Adrenal gland (tissue), 12 donors: Measurements from ENCODE around the gene EYA3. TPM values are rescaled to one million over a fixed set of nuclear protein-coding genes. Genes with fewer than 3 reads are reported as not detected.

ENCODE experiments used
- DNase-seq, 7 donors: peaks; one replicate each; pipeline ENCODE4 v3.0.0-alpha.2; 2019 to 2020
- H3K27ac ChIP-seq, 5 donors: fragments of 200-600 bp; sonication (generic) in 4 of 5; 1 replicate in 3 of 5; 2 replicates in 2 of 5; pipeline versions ENCODE4 v1.5.1 to v1.8.0; 2016 to 2020; ENCODE audit warnings: mild to moderate bottlenecking in 1 of 5
- H3K27me3 ChIP-seq: fragments of 200-600 bp; 2 replicates; pipeline ENCODE4 v1.8.0; 2021
- H3K36me3 ChIP-seq, 2 donors: fragments of 200-600 bp; replicated peaks in 1 of 2; 1 replicate in 1 of 2; 2 replicates in 1 of 2; pipeline versions ENCODE4 v1.5.1 to v1.8.0; 2018 to 2022
- H3K4me1 ChIP-seq, 2 donors: fragments of 200-600 bp; replicated peaks in 1 of 2; 1 replicate in 1 of 2; 2 replicates in 1 of 2; pipeline versions ENCODE4 v1.5.1 to v1.8.0; 2018 to 2021
- H3K4me3 ChIP-seq, 4 donors: fragments of 200-600 bp; sonication (generic) in 3 of 4; one replicate each; pipeline ENCODE4 v1.5.1; 2016 to 2018
- H3K9me3 ChIP-seq, 3 donors: fragments of 200-600 bp; sonication (generic) in 1 of 3; replicated peaks in 1 of 3; 1 replicate in 2 of 3; 2 replicates in 1 of 3; pipeline versions ENCODE4 v1.5.1 to v1.8.0; 2016 to 2021
- POLR2A ChIP-seq, 2 donors: fragments of 450-650 bp; IDR thresholded peaks; one replicate each; pipeline ENCODE4 v1.6.1; 2017; ENCODE audit warnings: antibody characterized with exemption in 2 of 2, mild to moderate bottlenecking in 2 of 2, moderate library complexity in 1 of 2
- WGBS, 4 donors: extraction: QIAGEN DNeasy Blood & Tissue Kit in 2 of 4; methylation state at CpG; one replicate each; pipeline versions ENCODE4 v1.1.5 to v1.1.7; 2013 to 2017; 5-methylcytosine and 5-hydroxymethylcytosine counted together
- intact Hi-C, 2 donors: fragments of 100-400 bp; cut with DNase I; formaldehyde crosslinking; loops; one replicate each; pipeline versions ENCODE4 v1.14.1 to v1.15.0; 2022 to 2023
- polyA plus RNA-seq, 3 donors: library from polyadenylated mRNA; stranded (reverse); fragments of 200-250 nt in 2 of 3; fragments of 350-450 nt in 1 of 3; fragmentation: Illumina TruSeq in 1 of 3; extraction: RNeasy Lipid Tissue Mini Kit (QIAGEN cat#74804) in 1 of 3; gene quantifications; one replicate each; pipeline ENCODE4 v1.2.3, GENCODE V29; 2013 to 2014
- total RNA-seq, 9 donors: library from RNA; depleted of rRNA in 4 of 9; stranded (reverse); fragments of >200 nt in 4 of 9; fragments of 120-200 nt in 1 of 9; fragmentation: NEBNext Ultra II Directional in 1 of 9; extraction: Animal tissue kit (Norgen Biotek cat#: 25700) in 1 of 9; gene quantifications; one replicate each; pipeline versions ENCODE4 v1.1.0 to v1.2.4, GENCODE V29; 2013 to 2023
- TF ChIP-seq, protein P1 (sequence below), 6 experiments: fragments of 450-650 bp in 4 of 6; fragments of 200-600 bp in 2 of 6; sonication (generic) in 1 of 6; IDR thresholded peaks; 1 replicate in 5 of 6; 2 replicates in 1 of 6; pipeline versions ENCODE4 v1.5.1 to v1.8.0; 2016 to 2021; ENCODE audit warnings: antibody characterized with exemption in 6 of 6, mild to moderate bottlenecking in 2 of 6, moderate library complexity in 1 of 6
- donor health status: healthy with polysubstance abuse.
- donor health status: Bipolar disorder and iron deficiency.
- donor health status: DM: yes; HTN: yes; CAD: no.
- donor health status: DM: no; HTN: no; CAD: no.
- donor health status: DM: no; HTN: no; CAD: no.
- donor health status: DM: yes; HTN: yes; CAD: no.

Gene EYA3
- total and polyA plus RNA-seq, 12 donors, result 4.3 to 28.9 (median 14.3) TPM

DNA sequence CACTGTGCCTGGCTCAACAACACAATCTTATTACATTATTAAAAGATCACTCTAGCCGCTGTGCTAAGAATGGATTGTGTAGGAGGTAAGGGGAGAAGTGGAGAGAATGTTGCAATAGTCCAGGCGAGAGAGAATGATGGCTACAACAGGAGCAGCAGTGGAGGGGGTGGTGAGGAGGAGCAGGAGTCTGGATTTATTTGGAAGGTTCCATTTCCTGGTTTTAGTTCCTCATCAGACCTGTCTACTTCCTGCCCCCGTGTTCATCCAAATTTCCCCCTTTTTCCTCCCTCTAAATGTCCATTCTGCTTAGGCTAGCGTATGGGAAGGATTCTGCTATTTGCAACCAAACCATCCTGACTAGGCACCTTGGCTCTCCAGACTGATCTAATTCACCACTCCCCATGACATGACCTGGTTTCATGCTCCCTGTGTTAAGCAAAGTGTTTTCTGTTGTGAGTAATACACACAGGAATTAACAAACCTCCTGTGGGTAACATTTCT is 35.1 kb upstream of the EYA3 start:
- no peaks in the 10 kb centered on the region for H3K9me3 ChIP-seq
- no peak overlapping the region for H3K4me3 ChIP-seq
- TF ChIP-seq, protein P1, sequence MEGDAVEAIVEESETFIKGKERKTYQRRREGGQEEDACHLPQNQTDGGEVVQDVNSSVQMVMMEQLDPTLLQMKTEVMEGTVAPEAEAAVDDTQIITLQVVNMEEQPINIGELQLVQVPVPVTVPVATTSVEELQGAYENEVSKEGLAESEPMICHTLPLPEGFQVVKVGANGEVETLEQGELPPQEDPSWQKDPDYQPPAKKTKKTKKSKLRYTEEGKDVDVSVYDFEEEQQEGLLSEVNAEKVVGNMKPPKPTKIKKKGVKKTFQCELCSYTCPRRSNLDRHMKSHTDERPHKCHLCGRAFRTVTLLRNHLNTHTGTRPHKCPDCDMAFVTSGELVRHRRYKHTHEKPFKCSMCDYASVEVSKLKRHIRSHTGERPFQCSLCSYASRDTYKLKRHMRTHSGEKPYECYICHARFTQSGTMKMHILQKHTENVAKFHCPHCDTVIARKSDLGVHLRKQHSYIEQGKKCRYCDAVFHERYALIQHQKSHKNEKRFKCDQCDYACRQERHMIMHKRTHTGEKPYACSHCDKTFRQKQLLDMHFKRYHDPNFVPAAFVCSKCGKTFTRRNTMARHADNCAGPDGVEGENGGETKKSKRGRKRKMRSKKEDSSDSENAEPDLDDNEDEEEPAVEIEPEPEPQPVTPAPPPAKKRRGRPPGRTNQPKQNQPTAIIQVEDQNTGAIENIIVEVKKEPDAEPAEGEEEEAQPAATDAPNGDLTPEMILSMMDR (IDR thresholded peaks at IDR 0.05), result no peak
- TF ChIP-seq POLR2A (IDR thresholded peaks at IDR 0.05), result no peak
- no peak for DNase-seq
- H3K27me3 ChIP-seq, result no peaks in the 10 kb centered on the region
- peak overlapping the region in 1 of 5 donors; percentile 22 for H3K27ac ChIP-seq
- intact Hi-C loops, result no loop called here
- H3K4me1 ChIP-seq, result no peaks in the 10 kb centered on the region
- H3K36me3 ChIP-seq, result no peaks in the 10 kb centered on the region
- WGBS, 4 donors, result 34 to 63% (median 55%) methylated on average over 4 of the region's 4 CpGs

DNA sequence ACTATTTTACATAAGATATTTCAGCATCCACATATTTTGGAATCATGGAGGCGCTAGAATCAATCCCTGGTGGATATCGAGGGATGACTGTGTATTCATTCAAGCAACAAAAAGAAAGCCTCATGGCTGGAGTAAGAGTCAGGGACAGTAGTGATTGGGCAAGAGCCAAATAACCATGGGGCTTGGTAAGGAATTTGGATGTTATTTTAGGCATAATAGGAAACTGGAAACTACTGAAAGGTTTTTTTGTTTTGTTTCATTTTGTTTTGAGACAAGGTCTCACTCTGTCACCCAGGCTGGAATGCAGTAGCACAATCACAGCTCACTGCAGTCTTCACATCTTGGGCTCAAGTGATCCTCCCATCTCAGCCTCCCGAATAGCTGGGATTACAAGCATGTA is 33.8 kb upstream of the EYA3 start:
- intact Hi-C loops, result no loop called here
- Histone ChIP-seq H3K27me3 (no peaks in the 10 kb centered on the region), H3K4me1 (no peaks in the 10 kb centered on the region), H3K4me3 (no peak overlapping the region), H3K36me3 (no peaks in the 10 kb centered on the region), H3K27ac (no peak overlapping the region), H3K9me3 (no peaks in the 10 kb centered on the region)
- TF ChIP-seq POLR2A (IDR thresholded peaks at IDR 0.05), result no peak
- TF ChIP-seq, protein P1 (IDR thresholded peaks at IDR 0.05), result no peak
- WGBS, 4 donors, result 69 to 82% (median 77%) methylated on average over 3 of the region's 3 CpGs
- no peak for DNase-seq

DNA sequence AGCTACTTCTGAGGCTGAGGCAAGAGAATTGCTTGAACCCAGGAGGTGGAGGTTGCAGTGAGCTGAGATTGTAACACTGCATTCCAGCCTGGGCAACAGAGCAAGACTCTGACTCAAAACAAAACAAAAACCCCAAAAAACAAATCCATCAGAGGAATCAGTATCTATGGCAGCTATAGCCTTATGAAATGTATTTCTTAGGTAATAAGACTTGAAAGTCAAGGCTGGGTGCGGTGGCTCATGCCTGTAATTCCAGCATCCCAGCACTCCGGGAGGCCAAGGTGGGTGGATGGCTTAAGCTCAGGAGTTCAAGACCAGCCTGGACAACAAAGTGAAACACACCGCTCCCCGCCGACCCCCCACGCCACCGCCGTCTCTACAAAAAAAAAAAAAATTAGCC is 31.1 kb upstream of the EYA3 start:
- intact Hi-C loops, result no loop called here

DNA sequence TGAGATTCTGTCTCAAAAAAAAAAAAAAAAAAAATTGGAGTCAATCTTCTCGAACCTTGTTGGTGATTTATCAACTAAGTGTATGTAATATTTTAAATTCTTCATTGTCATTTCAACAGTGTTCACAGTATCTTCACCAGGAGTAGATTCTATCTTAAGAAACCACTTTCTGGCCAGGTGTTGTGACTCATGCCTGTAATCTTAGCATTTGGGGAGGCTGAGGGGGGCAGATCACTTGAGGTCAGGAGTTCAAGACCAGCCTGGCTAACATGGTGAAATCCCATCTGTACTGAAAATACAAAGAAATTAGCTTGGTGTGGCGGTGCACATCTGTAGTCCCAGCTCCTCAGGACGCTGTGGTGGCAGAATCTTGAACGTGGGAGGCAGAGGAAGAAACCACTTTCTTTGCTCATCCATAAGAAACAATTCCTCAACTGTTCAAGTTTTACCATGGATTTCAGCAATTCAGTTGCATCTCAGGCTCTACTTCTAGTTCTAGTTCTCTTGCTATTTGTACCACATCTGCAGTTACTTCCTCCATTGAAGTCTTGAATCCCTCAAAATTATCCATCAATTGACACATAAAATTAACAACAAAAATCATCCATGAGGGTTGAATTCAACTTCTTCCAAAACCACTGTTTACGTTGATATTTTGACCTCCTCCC is 30.4 kb upstream of the EYA3 start:
- 73 to 81% (median 77%) methylated on average over 5 of the region's 5 CpGs for WGBS, 4 donors
- no peaks in the 10 kb centered on the region for H3K9me3 ChIP-seq
- TF ChIP-seq, protein P1 (IDR thresholded peaks at IDR 0.05), result no peak
- TF ChIP-seq POLR2A (IDR thresholded peaks at IDR 0.05), result no peak
- H3K4me1 ChIP-seq, result no peaks in the 10 kb centered on the region
- no peak overlapping the region for H3K4me3 ChIP-seq
- intact Hi-C loops, result no loop called here
- DNase-seq, result no peak
- no peaks in the 10 kb centered on the region for H3K27me3 ChIP-seq
- H3K27ac ChIP-seq, result no peak overlapping the region
- no peaks in the 10 kb centered on the region for H3K36me3 ChIP-seq

More for the DNA sequence above, 31.1 kb upstream of the EYA3 start:
- 86 to 90% (median 89%) methylated on average over 8 of the region's 8 CpGs for WGBS, 4 donors
- no peak overlapping the region for H3K4me3 ChIP-seq
- no peaks in the 10 kb centered on the region for H3K4me1 ChIP-seq
- no peak overlapping the region for H3K27ac ChIP-seq
- H3K36me3 ChIP-seq, result no peaks in the 10 kb centered on the region
- H3K27me3 ChIP-seq, result no peaks in the 10 kb centered on the region
- TF ChIP-seq, protein P1 (IDR thresholded peaks at IDR 0.05), result no peak
- no peak for TF ChIP-seq POLR2A (IDR thresholded peaks at IDR 0.05)
- DNase-seq, result no peak
- no peaks in the 10 kb centered on the region for H3K9me3 ChIP-seq
